Measurements from ENCODE around the gene TMTC1. TPM values are rescaled to one million over a fixed set of nuclear protein-coding genes. Genes with fewer than 3 reads are reported as not detected.

Gene TMTC1
- total RNA-seq, 1 experiment from 2014 or later = 0.17 TPM

DNA sequence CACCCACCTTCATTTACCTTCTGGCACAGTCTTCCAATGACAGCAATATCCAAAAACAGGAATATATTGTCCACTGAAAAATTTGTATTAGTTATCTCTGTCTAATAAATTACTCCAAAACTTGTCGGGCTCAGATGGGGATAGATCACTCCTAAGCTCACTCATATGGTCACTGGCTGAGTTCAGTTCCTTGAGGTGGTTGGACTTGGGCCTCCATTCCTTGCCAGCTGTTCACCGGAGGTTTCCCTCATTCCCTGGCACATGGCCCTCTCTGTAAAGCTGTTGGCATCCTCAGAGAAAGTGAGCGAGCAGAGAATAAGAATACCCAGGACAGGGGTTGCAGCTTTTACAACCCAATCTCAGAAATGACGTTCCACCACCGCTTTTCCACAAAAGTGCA, 81.5 kb downstream of the TMTC1 start:
- peaks cover 20% of the 10 kb centered on the region for H3K27me3 Mint-ChIP-seq (ENCODE audit: unreplicated experiment)
- no peak overlapping the region for H3K27ac Mint-ChIP-seq (ENCODE audit: unreplicated experiment)
- CTCF ChIA-PET = no interaction called here
- H3K4me3 Mint-ChIP-seq (ENCODE audit: low read depth, unreplicated experiment) = no peak overlapping the region
- TF ChIP-seq, protein P1, sequence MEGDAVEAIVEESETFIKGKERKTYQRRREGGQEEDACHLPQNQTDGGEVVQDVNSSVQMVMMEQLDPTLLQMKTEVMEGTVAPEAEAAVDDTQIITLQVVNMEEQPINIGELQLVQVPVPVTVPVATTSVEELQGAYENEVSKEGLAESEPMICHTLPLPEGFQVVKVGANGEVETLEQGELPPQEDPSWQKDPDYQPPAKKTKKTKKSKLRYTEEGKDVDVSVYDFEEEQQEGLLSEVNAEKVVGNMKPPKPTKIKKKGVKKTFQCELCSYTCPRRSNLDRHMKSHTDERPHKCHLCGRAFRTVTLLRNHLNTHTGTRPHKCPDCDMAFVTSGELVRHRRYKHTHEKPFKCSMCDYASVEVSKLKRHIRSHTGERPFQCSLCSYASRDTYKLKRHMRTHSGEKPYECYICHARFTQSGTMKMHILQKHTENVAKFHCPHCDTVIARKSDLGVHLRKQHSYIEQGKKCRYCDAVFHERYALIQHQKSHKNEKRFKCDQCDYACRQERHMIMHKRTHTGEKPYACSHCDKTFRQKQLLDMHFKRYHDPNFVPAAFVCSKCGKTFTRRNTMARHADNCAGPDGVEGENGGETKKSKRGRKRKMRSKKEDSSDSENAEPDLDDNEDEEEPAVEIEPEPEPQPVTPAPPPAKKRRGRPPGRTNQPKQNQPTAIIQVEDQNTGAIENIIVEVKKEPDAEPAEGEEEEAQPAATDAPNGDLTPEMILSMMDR (IDR thresholded peaks at IDR 0.05; ENCODE audit: unreplicated experiment) = no peak
- DNase-seq = no peak
- H3K4me1 Mint-ChIP-seq (ENCODE audit: low read depth, unreplicated experiment) = no peaks in the 10 kb centered on the region
- no peaks in the 10 kb centered on the region for H3K36me3 Mint-ChIP-seq (ENCODE audit: insufficient read depth, unreplicated experiment)
- no TSS peak for BruUV-seq (replicated peaks)
- intact Hi-C loops (cut with micrococcal nuclease; ENCODE audit: unreplicated experiment) = no loop called here
- H3K9me3 Mint-ChIP-seq (ENCODE audit: low read depth, unreplicated experiment) = no peaks in the 10 kb centered on the region

- DNase-seq = no peak
- no peaks in the 10 kb centered on the region for H3K4me1 Mint-ChIP-seq (ENCODE audit: low read depth, unreplicated experiment)
- no peak overlapping the region for H3K27ac Mint-ChIP-seq (ENCODE audit: unreplicated experiment)
- TF ChIP-seq, protein P1 (IDR thresholded peaks at IDR 0.05; ENCODE audit: unreplicated experiment) = no peak
- no peak overlapping the region for H3K4me3 Mint-ChIP-seq (ENCODE audit: low read depth, unreplicated experiment)
- H3K9me3 Mint-ChIP-seq (ENCODE audit: low read depth, unreplicated experiment) = no peaks in the 10 kb centered on the region
- CTCF ChIA-PET = interaction anchor here (0.7 kb wide), 1 partner anchor 315 kb away, joined by 4 read pairs; no protein-coding TSS in a partner anchor
- peaks cover 7% of the 10 kb centered on the region for H3K27me3 Mint-ChIP-seq (ENCODE audit: unreplicated experiment)
- no TSS peak for BruUV-seq (replicated peaks)
- intact Hi-C loops (cut with micrococcal nuclease; ENCODE audit: unreplicated experiment) = no loop called here
- no peaks in the 10 kb centered on the region for H3K36me3 Mint-ChIP-seq (ENCODE audit: insufficient read depth, unreplicated experiment)
Observed at GRCh38 chr12:29700761-29701481, 82.8 kb downstream of the TMTC1 start.

- Mint-ChIP-seq H3K27ac (ENCODE audit: unreplicated experiment) (no peak overlapping the region), H3K27me3 (ENCODE audit: unreplicated experiment) (no peaks in the 10 kb centered on the region), H3K4me3 (ENCODE audit: low read depth, unreplicated experiment) (no peak overlapping the region), H3K9me3 (ENCODE audit: low read depth, unreplicated experiment) (no peaks in the 10 kb centered on the region), H3K36me3 (ENCODE audit: insufficient read depth, unreplicated experiment) (no peaks in the 10 kb centered on the region), H3K4me1 (ENCODE audit: low read depth, unreplicated experiment) (no peaks in the 10 kb centered on the region)
- no peak for DNase-seq
- TF ChIP-seq, protein P1 (IDR thresholded peaks at IDR 0.05; ENCODE audit: unreplicated experiment) = no peak
- intact Hi-C loops (cut with micrococcal nuclease; ENCODE audit: unreplicated experiment) = no loop called here
- no TSS peak for BruUV-seq (replicated peaks)
- CTCF ChIA-PET = no interaction called here
Observed at GRCh38 chr12:29698756-29699155, 85.0 kb downstream of the TMTC1 start.

GRCh38 chr12:29695800-29696199, 87.9 kb downstream of the TMTC1 start:
- H3K27me3 Mint-ChIP-seq (ENCODE audit: unreplicated experiment) = peaks cover 10% of the 10 kb centered on the region
- H3K4me1 Mint-ChIP-seq (ENCODE audit: low read depth, unreplicated experiment) = no peaks in the 10 kb centered on the region
- no peak for DNase-seq
- H3K9me3 Mint-ChIP-seq (ENCODE audit: low read depth, unreplicated experiment) = no peaks in the 10 kb centered on the region
- TF ChIP-seq, protein P1 (IDR thresholded peaks at IDR 0.05; ENCODE audit: unreplicated experiment) = no peak
- CTCF ChIA-PET = no interaction called here
- intact Hi-C loops (cut with micrococcal nuclease; ENCODE audit: unreplicated experiment) = no loop called here
- no peak overlapping the region for H3K4me3 Mint-ChIP-seq (ENCODE audit: low read depth, unreplicated experiment)
- H3K27ac Mint-ChIP-seq (ENCODE audit: unreplicated experiment) = no peak overlapping the region
- H3K36me3 Mint-ChIP-seq (ENCODE audit: insufficient read depth, unreplicated experiment) = no peaks in the 10 kb centered on the region
- no TSS peak for BruUV-seq (replicated peaks)

All from Calu3 (cell line).